Lower lobe of right lung (tissue), 2 donors: ENCODE measurements around the gene CADM1. TPM values are rescaled to one million over a fixed set of nuclear protein-coding genes. Genes with fewer than 3 reads are reported as not detected.

Experiments
- ATAC-seq, 2 donors: fragments of 200-7000 bp; cut with Tn5 transposase; one replicate each; pipeline ENCODE4 v1.9.1; 2020 to 2022; ENCODE audit warnings: mild to moderate bottlenecking in 2 of 2, moderate library complexity in 2 of 2
- DNase-seq: peaks from one replicate; pipeline ENCODE4 v3.0.0-alpha.2; 2020
- H3K27ac ChIP-seq: fragments of 200-600 bp; one replicate; pipeline ENCODE4 v1.8.0; 2022
- H3K27me3 ChIP-seq: fragments of 200-600 bp; one replicate; pipeline ENCODE4 v1.8.0; 2022; ENCODE audit warnings: low read depth
- H3K36me3 ChIP-seq: fragments of 200-600 bp; one replicate; pipeline ENCODE4 v1.8.0; 2022; ENCODE audit warnings: mild to moderate bottlenecking
- H3K4me1 ChIP-seq: fragments of 200-600 bp; one replicate; pipeline ENCODE4 v1.8.0; 2022
- H3K4me3 ChIP-seq: fragments of 200-600 bp; one replicate; pipeline ENCODE4 v1.8.0; 2022; ENCODE audit warnings: mild to moderate bottlenecking
- H3K9me3 ChIP-seq: fragments of 200-600 bp; one replicate; pipeline ENCODE4 v1.8.0; 2022
- intact Hi-C: fragments of 100-400 bp; cut with DNase I; formaldehyde crosslinking; loops from one replicate; pipeline ENCODE4 v1.11.0; 2022
- total RNA-seq: library from RNA; stranded (reverse); fragmentation: NEBNext Ultra II Directional; extraction: Animal tissue kit (Norgen Biotek cat#: 25700); gene quantifications from one replicate; pipeline ENCODE4 v1.2.1, GENCODE V29; 2021
- TF ChIP-seq, protein P1 (sequence below): fragments of 200-600 bp; IDR thresholded peaks from one replicate; pipeline ENCODE4 v1.8.0; 2022; ENCODE audit warnings: antibody characterized with exemption, mild to moderate bottlenecking
- donor health status: DM: no; HTN: yes; CAD: no; lungs with severe emphysema.

CADM1 gene
- total RNA-seq, 1 donor from 2014 or later, result 149 TPM

GRCh38 chr11:115548878-115549528 lies 44.8 kb upstream of the CADM1 start:
- DNase-seq, result no peak
- no peak for ATAC-seq
- no peak overlapping the region for H3K4me3 ChIP-seq
- H3K36me3 ChIP-seq, result no peaks in the 10 kb centered on the region
- TF ChIP-seq, protein P1, sequence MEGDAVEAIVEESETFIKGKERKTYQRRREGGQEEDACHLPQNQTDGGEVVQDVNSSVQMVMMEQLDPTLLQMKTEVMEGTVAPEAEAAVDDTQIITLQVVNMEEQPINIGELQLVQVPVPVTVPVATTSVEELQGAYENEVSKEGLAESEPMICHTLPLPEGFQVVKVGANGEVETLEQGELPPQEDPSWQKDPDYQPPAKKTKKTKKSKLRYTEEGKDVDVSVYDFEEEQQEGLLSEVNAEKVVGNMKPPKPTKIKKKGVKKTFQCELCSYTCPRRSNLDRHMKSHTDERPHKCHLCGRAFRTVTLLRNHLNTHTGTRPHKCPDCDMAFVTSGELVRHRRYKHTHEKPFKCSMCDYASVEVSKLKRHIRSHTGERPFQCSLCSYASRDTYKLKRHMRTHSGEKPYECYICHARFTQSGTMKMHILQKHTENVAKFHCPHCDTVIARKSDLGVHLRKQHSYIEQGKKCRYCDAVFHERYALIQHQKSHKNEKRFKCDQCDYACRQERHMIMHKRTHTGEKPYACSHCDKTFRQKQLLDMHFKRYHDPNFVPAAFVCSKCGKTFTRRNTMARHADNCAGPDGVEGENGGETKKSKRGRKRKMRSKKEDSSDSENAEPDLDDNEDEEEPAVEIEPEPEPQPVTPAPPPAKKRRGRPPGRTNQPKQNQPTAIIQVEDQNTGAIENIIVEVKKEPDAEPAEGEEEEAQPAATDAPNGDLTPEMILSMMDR, result no peak
- H3K27me3 ChIP-seq, result no peaks in the 10 kb centered on the region
- no peak overlapping the region for H3K27ac ChIP-seq
- intact Hi-C loops, result no loop called here
- no peaks in the 10 kb centered on the region for H3K9me3 ChIP-seq
- no peaks in the 10 kb centered on the region for H3K4me1 ChIP-seq

DNA sequence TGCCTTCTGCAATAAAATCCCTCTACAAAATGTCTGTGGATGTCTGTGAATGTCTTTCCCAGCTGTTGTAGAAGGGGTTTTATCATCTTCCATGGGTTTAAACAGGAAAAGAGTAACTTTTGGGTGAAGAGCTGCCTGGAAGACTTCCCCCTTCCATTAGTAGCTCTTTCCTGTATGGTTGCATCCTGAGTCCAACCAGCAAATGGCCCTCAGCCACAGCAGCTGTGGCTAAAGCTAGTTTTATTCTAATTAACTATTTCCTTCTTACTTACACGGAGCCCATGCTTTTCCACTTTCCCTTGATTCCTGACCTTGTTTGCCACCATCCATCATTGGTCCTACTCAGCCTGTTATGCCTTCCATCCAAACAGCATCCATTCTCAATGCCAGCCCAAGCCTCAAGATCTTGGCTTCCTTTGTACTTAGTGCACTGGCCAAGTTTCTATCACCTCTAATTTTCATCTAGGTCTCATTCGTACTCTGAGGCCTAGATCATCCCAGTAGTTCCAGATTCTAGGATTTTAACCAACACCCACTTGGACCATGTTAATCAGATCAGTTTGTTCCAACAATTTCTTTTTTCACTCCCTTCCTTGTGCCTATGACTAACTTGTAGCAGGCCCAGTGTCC lies 41.5 kb upstream of the CADM1 start:
- intact Hi-C loops, result no loop called here
- no peaks in the 10 kb centered on the region for H3K4me1 ChIP-seq
- DNase-seq (no peak), ATAC-seq (no peak)
- TF ChIP-seq, protein P1, result no peak
- no peaks in the 10 kb centered on the region for H3K27me3 ChIP-seq
- no peak overlapping the region for H3K4me3 ChIP-seq
- no peak overlapping the region for H3K27ac ChIP-seq
- H3K36me3 ChIP-seq, result no peaks in the 10 kb centered on the region
- H3K9me3 ChIP-seq, result no peaks in the 10 kb centered on the region

- ATAC-seq (no peak), DNase-seq (no peak)
- Histone ChIP-seq H3K9me3 (no peaks in the 10 kb centered on the region), H3K27ac (no peak overlapping the region), H3K4me3 (no peak overlapping the region), H3K27me3 (no peaks in the 10 kb centered on the region), H3K36me3 (no peaks in the 10 kb centered on the region), H3K4me1 (no peaks in the 10 kb centered on the region)
- intact Hi-C loops, result no loop called here
- TF ChIP-seq, protein P1, result no peak
Measured at GRCh38 chr11:115544422-115544948, 40.3 kb upstream of the CADM1 start.

DNA sequence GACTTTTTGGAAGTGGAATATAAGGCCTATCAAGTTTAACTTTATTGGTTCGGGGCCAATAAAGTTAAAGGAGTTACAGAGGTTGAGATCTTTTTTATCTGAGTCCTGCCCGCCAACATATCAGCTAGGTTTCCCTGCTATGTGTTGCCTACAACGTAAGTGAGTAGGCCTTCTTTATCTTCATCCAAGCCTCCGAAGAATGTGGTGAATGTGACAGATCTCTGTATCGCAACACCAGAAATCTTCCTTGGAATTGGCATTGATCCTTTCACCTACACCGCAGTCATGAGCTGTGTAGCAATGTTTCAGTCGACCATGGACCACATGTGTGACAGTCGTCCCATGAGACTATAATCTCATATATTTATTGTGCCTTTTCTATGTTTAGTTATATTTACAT lies 37.3 kb upstream of the CADM1 start:
- TF ChIP-seq, protein P1, result no peak
- Histone ChIP-seq H3K36me3 (no peaks in the 10 kb centered on the region), H3K4me3 (no peak overlapping the region), H3K9me3 (no peaks in the 10 kb centered on the region), H3K27ac (no peak overlapping the region), H3K27me3 (no peaks in the 10 kb centered on the region), H3K4me1 (no peaks in the 10 kb centered on the region)
- intact Hi-C loops, result no loop called here
- DNase-seq (no peak), ATAC-seq (no peak)

GRCh38 chr11:115539844-115540243 lies 35.6 kb upstream of the CADM1 start:
- intact Hi-C loops, result no loop called here

More at GRCh38 chr11:115539844-115540243, 35.6 kb upstream of the CADM1 start:
- Histone ChIP-seq H3K4me3 (no peak overlapping the region), H3K27me3 (peaks cover 6% of the 10 kb centered on the region), H3K4me1 (no peaks in the 10 kb centered on the region), H3K27ac (no peak overlapping the region), H3K36me3 (no peaks in the 10 kb centered on the region), H3K9me3 (no peaks in the 10 kb centered on the region)
- no peak for DNase-seq
- no peak for ATAC-seq
- TF ChIP-seq, protein P1, result no peak
